ENCODE measurements around the gene DIS3L2.
"Not testable (repeated sequence)": the region's sequence is repeated elsewhere in the genome, so short reads cannot be mapped to it uniquely, and the experiment has no call there.

Gene DIS3L2

DNA sequence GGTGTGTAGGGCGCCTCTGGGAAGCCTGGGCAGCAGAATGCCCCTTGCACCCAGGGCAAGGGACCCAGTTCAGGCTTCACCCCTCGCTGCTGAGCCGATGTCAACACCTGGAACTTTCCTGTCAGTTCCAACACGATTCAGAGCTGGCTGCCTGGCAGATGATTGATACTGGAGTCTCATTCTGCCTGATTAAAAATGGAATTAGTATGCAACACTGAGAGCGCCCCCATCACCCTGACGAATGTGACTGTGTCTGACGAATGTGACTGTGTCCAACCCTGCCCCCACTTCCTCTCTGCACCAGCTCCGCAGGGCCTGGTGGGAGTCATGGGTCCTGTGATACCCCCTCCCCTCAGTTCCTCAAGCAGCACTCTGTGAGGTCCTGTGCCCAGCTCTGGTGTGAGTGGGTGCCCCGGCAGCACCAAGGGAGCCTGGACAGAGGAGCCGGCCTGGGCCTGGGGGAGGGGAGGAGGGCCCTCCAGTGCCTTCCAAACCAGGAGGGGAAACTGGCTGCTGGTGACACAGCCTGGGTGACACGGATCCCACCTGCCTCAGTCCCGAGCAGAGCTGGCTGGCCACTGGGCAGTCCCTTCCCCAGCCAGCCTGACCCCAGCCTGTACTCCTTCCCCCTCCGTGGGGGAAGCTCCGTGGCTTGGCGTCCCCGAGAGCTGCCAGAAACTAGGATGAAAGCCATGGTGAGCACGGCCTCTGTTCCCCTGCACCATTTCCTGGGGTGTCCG, 375.6 kb downstream of the DIS3L2 start:
- Histone ChIP-seq H2BK15ac (replicated peaks; ENCODE audit: low read depth) (no peak overlapping the region), H3K23ac (ENCODE audit: low read length) (no peak overlapping the region), H3K79me2 (ENCODE audit: control insufficient read depth, insufficient read depth, low read length) (no peaks in the 10 kb centered on the region), H3K4ac (ENCODE audit: low read depth, low read length) (no peak overlapping the region), H3K9ac (ENCODE audit: low read length) (no peak overlapping the region), H3K27ac (ENCODE audit: low read depth, low read length) (no peak overlapping the region), H3K18ac (ENCODE audit: low read length) (no peak overlapping the region), H3K79me1 (ENCODE audit: low read length) (no peaks in the 10 kb centered on the region), H4K8ac (ENCODE audit: low read depth, low read length) (no peak overlapping the region), H2BK5ac (ENCODE audit: low read length) (no peak overlapping the region), H3K56ac (ENCODE audit: low read length) (no peak overlapping the region), H4K5ac (ENCODE audit: low read length) (no peak overlapping the region), H2BK120ac (ENCODE audit: low read depth, low read length) (no peak overlapping the region), H3K36me3 (ENCODE audit: control insufficient read depth, insufficient read depth, low read length) (no peaks in the 10 kb centered on the region), H3K4me2 (ENCODE audit: low read length) (no peak overlapping the region), H3K4me1 (ENCODE audit: control insufficient read depth, low read depth, low read length) (no peaks in the 10 kb centered on the region), H2AK5ac (ENCODE audit: low read length) (no peak overlapping the region), H3K4me3 (ENCODE audit: low read length) (no peak overlapping the region), H3K27me3 (ENCODE audit: insufficient read depth, low read length, poor library complexity) (no peaks in the 10 kb centered on the region)
- WGBS (ENCODE audit: extremely low coverage, insufficient coverage, low lambda C conversion rate): no CpG with 5 or more reads among the region's 18 CpGs
- no peak for DNase-seq

DNA sequence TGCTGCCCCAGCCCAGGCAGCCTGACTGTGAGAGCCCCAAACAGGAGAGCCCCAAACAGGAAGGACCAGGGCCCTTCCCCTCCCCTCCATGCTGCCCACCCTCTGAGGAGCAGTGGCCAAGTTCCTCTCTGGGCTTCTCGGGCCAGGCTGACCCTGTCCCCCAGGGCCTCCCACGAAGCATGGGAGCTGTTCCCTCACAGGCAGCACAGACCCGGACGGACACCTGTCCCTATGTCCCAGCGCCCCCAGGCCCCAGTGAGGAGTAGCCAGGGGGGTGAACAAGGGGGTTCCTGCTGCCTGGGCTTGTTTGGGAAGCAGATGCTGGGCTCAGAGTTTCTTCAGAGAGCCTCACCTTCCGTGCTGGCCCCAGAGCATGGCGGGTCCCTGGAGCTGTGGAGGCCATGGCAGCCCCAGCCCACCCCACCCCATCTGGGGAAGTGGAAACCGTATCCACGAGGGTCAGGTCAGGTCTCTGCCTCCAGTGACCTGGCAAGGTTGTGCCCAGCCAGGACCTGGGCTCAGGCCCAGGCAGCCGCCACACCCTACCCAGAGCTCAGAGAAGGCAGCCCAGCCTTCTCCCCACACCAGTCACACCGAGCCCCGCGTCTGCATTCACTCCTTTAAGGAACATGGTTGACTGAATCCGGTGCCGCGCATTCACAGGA, 376.7 kb downstream of the DIS3L2 start:
- H3K36me3 ChIP-seq (ENCODE audit: control insufficient read depth, insufficient read depth, low read length); H3K4me2 ChIP-seq (ENCODE audit: low read length); H2AK5ac ChIP-seq (ENCODE audit: low read length); H3K27me3 ChIP-seq (ENCODE audit: insufficient read depth, low read length, poor library complexity); H3K79me1 ChIP-seq (ENCODE audit: low read length); H3K79me2 ChIP-seq (ENCODE audit: control insufficient read depth, insufficient read depth, low read length); H2BK15ac ChIP-seq (replicated peaks; ENCODE audit: low read depth); H3K4me1 ChIP-seq (ENCODE audit: control insufficient read depth, low read depth, low read length); H4K5ac ChIP-seq (ENCODE audit: low read length); H3K9ac ChIP-seq (ENCODE audit: low read length); H3K27ac ChIP-seq (ENCODE audit: low read depth, low read length); H3K4ac ChIP-seq (ENCODE audit: low read depth, low read length); DNase-seq; H3K18ac ChIP-seq (ENCODE audit: low read length); H3K56ac ChIP-seq (ENCODE audit: low read length); H2BK5ac ChIP-seq (ENCODE audit: low read length); H2BK120ac ChIP-seq (ENCODE audit: low read depth, low read length); H3K23ac ChIP-seq (ENCODE audit: low read length); H3K4me3 ChIP-seq (ENCODE audit: low read length); H4K8ac ChIP-seq (ENCODE audit: low read depth, low read length): not testable (repeated sequence)
- WGBS (ENCODE audit: extremely low coverage, insufficient coverage, low lambda C conversion rate): no CpG with 5 or more reads among the region's 16 CpGs

DNA sequence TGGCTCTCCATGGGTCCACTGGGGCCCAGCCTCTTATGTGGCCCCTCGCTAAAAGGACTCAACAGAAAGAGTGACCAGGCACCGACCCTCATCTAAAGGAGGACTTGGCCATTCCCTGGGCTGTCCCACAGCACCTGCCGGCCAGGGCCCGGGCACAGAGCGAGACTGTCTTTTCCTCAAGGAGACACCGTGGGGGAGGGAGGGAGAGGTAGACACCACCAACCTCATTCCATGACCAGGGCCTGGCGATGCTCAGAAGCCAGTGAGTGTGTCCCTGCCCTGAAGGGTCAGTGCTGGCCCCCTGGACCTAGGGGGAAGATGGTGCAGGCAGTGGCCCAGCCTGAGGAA, 377.2 kb downstream of the DIS3L2 start:
- Histone ChIP-seq H4K8ac (ENCODE audit: low read depth, low read length) (no peak overlapping the region), H3K36me3 (ENCODE audit: control insufficient read depth, insufficient read depth, low read length) (no peaks in the 10 kb centered on the region), H3K79me2 (ENCODE audit: control insufficient read depth, insufficient read depth, low read length) (no peaks in the 10 kb centered on the region), H2BK15ac (replicated peaks; ENCODE audit: low read depth) (no peak overlapping the region), H3K4ac (ENCODE audit: low read depth, low read length) (no peak overlapping the region), H3K4me2 (ENCODE audit: low read length) (no peak overlapping the region), H3K27me3 (ENCODE audit: insufficient read depth, low read length, poor library complexity) (no peaks in the 10 kb centered on the region), H3K18ac (ENCODE audit: low read length) (no peak overlapping the region), H3K79me1 (ENCODE audit: low read length) (no peaks in the 10 kb centered on the region), H3K23ac (ENCODE audit: low read length) (no peak overlapping the region), H3K4me3 (ENCODE audit: low read length) (no peak overlapping the region), H3K9ac (ENCODE audit: low read length) (no peak overlapping the region), H3K56ac (ENCODE audit: low read length) (no peak overlapping the region), H4K5ac (ENCODE audit: low read length) (no peak overlapping the region), H3K27ac (ENCODE audit: low read depth, low read length) (no peak overlapping the region), H2AK5ac (ENCODE audit: low read length) (no peak overlapping the region), H2BK5ac (ENCODE audit: low read length) (no peak overlapping the region), H3K4me1 (ENCODE audit: control insufficient read depth, low read depth, low read length) (no peaks in the 10 kb centered on the region), H2BK120ac (ENCODE audit: low read depth, low read length) (no peak overlapping the region)
- no CpG with 5 or more reads among the region's 7 CpGs for WGBS (ENCODE audit: extremely low coverage, insufficient coverage, low lambda C conversion rate)
- DNase-seq: no peak

DNA sequence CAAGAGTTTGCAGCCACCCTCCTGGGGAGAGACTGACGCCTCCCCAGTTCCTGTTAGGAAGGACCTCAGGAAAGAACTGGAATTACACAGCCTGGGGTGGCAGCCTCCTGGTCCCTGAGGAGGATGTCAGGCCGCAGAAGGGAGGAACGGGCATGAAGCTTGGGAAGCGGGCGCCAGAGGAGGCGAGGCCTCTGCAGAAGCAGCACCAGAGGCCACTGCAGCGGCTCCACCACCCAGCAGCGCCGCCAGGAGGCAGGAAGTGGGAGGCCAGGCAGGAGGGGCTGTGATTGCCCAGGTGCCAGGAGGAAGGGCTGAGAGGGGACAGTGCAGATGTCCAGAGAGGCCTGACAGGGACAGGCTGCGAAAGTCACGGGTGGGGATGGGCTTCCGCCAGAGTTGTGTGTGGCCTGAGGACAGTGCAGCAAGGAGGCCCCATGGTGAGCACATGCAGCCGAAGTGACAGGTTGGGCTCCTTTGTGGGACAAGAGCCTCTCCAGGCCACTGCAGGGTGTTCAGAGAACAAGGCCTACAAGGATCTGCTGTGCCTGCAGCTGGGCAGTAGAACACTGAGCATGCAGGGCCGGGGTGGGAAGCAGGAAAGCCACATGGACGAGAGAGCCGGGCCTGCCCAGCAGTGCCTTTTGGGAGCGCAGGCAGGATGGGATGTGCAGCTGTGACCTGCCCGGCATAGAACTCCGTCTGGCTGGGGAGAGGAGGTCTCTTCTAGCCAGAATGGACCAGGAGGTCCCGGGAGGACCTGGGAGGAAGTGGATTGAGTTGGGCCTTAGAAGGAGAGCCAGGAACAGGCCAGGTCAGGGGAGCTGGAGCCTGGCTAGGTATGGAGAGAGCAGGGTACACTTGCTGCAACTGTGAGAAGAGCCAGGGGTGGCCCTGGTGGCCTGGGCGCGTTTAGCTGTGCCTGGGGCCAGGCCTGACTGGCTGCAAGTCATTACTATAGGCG, 377.9 kb downstream of the DIS3L2 start:
- H3K9ac ChIP-seq (ENCODE audit: low read length): no peak overlapping the region
- peak overlapping the region; percentile 7 for H3K56ac ChIP-seq (ENCODE audit: low read length)
- H2AK5ac ChIP-seq (ENCODE audit: low read length): no peak overlapping the region
- DNase-seq: peak; percentile 38
- no peaks in the 10 kb centered on the region for H3K4me1 ChIP-seq (ENCODE audit: control insufficient read depth, low read depth, low read length)
- no peak overlapping the region for H2BK15ac ChIP-seq (replicated peaks; ENCODE audit: low read depth)
- H2BK5ac ChIP-seq (ENCODE audit: low read length): no peak overlapping the region
- no peak overlapping the region for H3K18ac ChIP-seq (ENCODE audit: low read length)
- no peak overlapping the region for H3K27ac ChIP-seq (ENCODE audit: low read depth, low read length)
- H3K27me3 ChIP-seq (ENCODE audit: insufficient read depth, low read length, poor library complexity): no peaks in the 10 kb centered on the region
- H4K8ac ChIP-seq (ENCODE audit: low read depth, low read length): no peak overlapping the region
- no peak overlapping the region for H3K4ac ChIP-seq (ENCODE audit: low read depth, low read length)
- H3K79me1 ChIP-seq (ENCODE audit: low read length): no peaks in the 10 kb centered on the region
- no peak overlapping the region for H4K5ac ChIP-seq (ENCODE audit: low read length)
- no peak overlapping the region for H3K23ac ChIP-seq (ENCODE audit: low read length)
- H3K4me2 ChIP-seq (ENCODE audit: low read length): no peak overlapping the region
- no peak overlapping the region for H3K4me3 ChIP-seq (ENCODE audit: low read length)
- no peak overlapping the region for H2BK120ac ChIP-seq (ENCODE audit: low read depth, low read length)
- H3K36me3 ChIP-seq (ENCODE audit: control insufficient read depth, insufficient read depth, low read length): no peaks in the 10 kb centered on the region
- WGBS (ENCODE audit: extremely low coverage, insufficient coverage, low lambda C conversion rate): no CpG with 5 or more reads among the region's 23 CpGs
- H3K79me2 ChIP-seq (ENCODE audit: control insufficient read depth, insufficient read depth, low read length): no peaks in the 10 kb centered on the region

DNA sequence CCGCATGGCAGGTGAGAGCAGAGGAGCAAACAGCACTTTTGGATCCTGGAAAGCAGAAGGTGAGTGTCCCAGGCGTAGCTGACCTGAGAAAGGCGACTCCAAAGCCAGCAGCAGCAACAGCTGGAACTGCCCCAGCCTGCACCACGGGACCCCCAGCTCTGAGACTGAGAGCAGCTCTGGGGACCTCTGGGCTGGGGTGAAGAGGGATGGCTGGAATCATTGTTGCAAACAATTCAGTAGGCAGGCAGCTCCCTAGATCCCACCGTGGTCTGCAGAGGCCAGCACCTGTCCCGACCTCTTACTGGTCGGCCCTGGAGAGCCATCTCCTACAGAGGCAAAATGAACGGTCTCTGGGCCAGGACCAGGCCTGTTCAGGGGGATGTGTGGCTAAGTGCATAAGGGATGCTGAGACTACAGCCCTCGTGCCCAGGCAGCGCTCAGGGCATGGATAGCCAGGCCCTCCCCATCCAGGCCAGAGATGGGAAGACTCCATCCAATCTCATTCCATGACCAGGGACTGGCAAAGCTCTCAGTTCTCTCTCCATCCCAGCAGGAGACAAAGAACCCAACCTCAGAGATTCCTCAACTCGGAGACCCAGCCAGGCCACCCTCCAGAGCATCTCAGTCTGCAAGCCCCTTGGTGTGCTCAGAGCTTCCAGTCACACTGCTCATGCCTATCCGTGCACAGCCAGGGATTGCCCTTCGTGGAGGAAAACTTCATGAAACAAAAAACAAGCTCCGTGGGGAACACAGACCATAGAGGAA, 378.8 kb downstream of the DIS3L2 start:
- no peak overlapping the region for H3K18ac ChIP-seq (ENCODE audit: low read length)
- H4K8ac ChIP-seq (ENCODE audit: low read depth, low read length): no peak overlapping the region
- WGBS (ENCODE audit: extremely low coverage, insufficient coverage, low lambda C conversion rate): no CpG with 5 or more reads among the region's 14 CpGs
- no peak overlapping the region for H2BK120ac ChIP-seq (ENCODE audit: low read depth, low read length)
- H3K56ac ChIP-seq (ENCODE audit: low read length): no peak overlapping the region
- H3K4me1 ChIP-seq (ENCODE audit: control insufficient read depth, low read depth, low read length): no peaks in the 10 kb centered on the region
- no peak overlapping the region for H3K4me2 ChIP-seq (ENCODE audit: low read length)
- no peaks in the 10 kb centered on the region for H3K27me3 ChIP-seq (ENCODE audit: insufficient read depth, low read length, poor library complexity)
- no peak overlapping the region for H2BK15ac ChIP-seq (replicated peaks; ENCODE audit: low read depth)
- H3K36me3 ChIP-seq (ENCODE audit: control insufficient read depth, insufficient read depth, low read length): no peaks in the 10 kb centered on the region
- no peak for DNase-seq
- H2AK5ac ChIP-seq (ENCODE audit: low read length): no peak overlapping the region
- no peak overlapping the region for H3K4ac ChIP-seq (ENCODE audit: low read depth, low read length)
- no peak overlapping the region for H3K9ac ChIP-seq (ENCODE audit: low read length)
- H3K79me1 ChIP-seq (ENCODE audit: low read length): no peaks in the 10 kb centered on the region
- H3K23ac ChIP-seq (ENCODE audit: low read length): no peak overlapping the region
- H3K79me2 ChIP-seq (ENCODE audit: control insufficient read depth, insufficient read depth, low read length): no peaks in the 10 kb centered on the region
- H3K27ac ChIP-seq (ENCODE audit: low read depth, low read length): no peak overlapping the region
- no peak overlapping the region for H3K4me3 ChIP-seq (ENCODE audit: low read length)
- H2BK5ac ChIP-seq (ENCODE audit: low read length): no peak overlapping the region
- no peak overlapping the region for H4K5ac ChIP-seq (ENCODE audit: low read length)
